K562 (cell line): Measurements from ENCODE around the gene PLXNA3. TPM values are rescaled to one million over a fixed set of nuclear protein-coding genes. Genes with fewer than 3 reads are reported as not detected.

Experiments
- ATAC-seq: fragments of 200-7000 bp; cut with Tn5 transposase; 3 replicates; pipeline ENCODE4 v1.9.1; 2020; ENCODE audit warnings: moderate library complexity
- BruUV-seq: library from RNA; stranded (reverse); fragments of 400-500 nt; replicated peaks from 2 replicates; lab custom pipeline; 2021; lab: Mats Ljungman, UMichigan
- CTCF ChIA-PET: fragments of 300-600 bp; formaldehyde crosslinking; extraction: SDS; loops from one replicate; lab custom pipeline; 2021; ENCODE audit warnings: low intra/inter-chr PET ratio; lab: Yijun Ruan, JAX
- POLR2A ChIA-PET: fragments of 300-600, 350-650 bp; sonication (Branson Sonifier 250); formaldehyde crosslinking; extraction: SDS; loops from one replicate; lab custom pipeline; 2021; ENCODE audit warnings: antibody characterized with exemption, inconsistent platforms; lab: Yijun Ruan, JAX
- DNase-seq, 4 experiments: peaks; one replicate each; pipeline versions ENCODE4 v3.0.0 to v3.0.0-alpha.2; 2011 to 2018; ENCODE audit warnings: low spot score in 3 of 4, mixed read lengths in 3 of 4; ENCODE audit errors: extremely low read depth in 1 of 4
- FAIRE-seq: peaks from 2 replicates; lab custom pipeline; 2011; peaks lifted over from hg19 to GRCh38; lab: Jason Lieb, UNC
- H2AFZ ChIP-seq: 2 replicates; pipeline ENCODE4 v1.6.0; 2011; ENCODE audit warnings: low read depth, low read length, control low read depth, inconsistent platforms
- H3K27ac ChIP-seq: fragments of 200-600 bp; 3 replicates; pipeline ENCODE4 v1.8.0; 2011; ENCODE audit warnings: low read depth, mild to moderate bottlenecking, control low read depth, inconsistent platforms, low read length, moderate library complexity, mixed read lengths; ENCODE audit errors: extremely low read depth
- H3K27me3 ChIP-seq, 2 experiments: fragments of 300-600 bp in 1 of 2; 2 replicates in 1 of 2; 3 replicates in 1 of 2; pipeline versions ENCODE4 v1.6.0 to v1.8.0; 2011; ENCODE audit warnings: inconsistent platforms in 2 of 2, low read length in 2 of 2, mild to moderate bottlenecking in 1 of 2, mixed read lengths in 1 of 2, moderate library complexity in 1 of 2; ENCODE audit not compliant: control insufficient read depth in 2 of 2, insufficient read depth in 2 of 2
- H3K36me3 ChIP-seq: fragments of 300-600 bp; 3 replicates; pipeline ENCODE4 v1.8.0; 2011; ENCODE audit warnings: mild to moderate bottlenecking, low read length, inconsistent platforms; ENCODE audit not compliant: control insufficient read depth, insufficient read depth
- H3K4me1 ChIP-seq, 2 experiments: fragments of 200-600 bp in 1 of 2; replicated peaks in 1 of 2; 2 replicates in 1 of 2; 3 replicates in 1 of 2; pipeline versions ENCODE4 v1.5.1 to v1.8.0; 2011; ENCODE audit warnings: inconsistent platforms in 2 of 2, low read length in 2 of 2, mild to moderate bottlenecking in 1 of 2, mixed read lengths in 1 of 2, moderate library complexity in 1 of 2; ENCODE audit not compliant: control insufficient read depth in 2 of 2, insufficient read depth in 2 of 2
- H3K4me2 ChIP-seq: 2 replicates; pipeline ENCODE4 v1.6.1; 2011; ENCODE audit warnings: low read length, control low read depth, inconsistent platforms, mixed read lengths; ENCODE audit not compliant: insufficient read depth
- H3K4me3 ChIP-seq: fragments of 200-600 bp; sonication (generic), shearing (Covaris generic); 2 replicates; pipeline ENCODE4 v1.5.1; 2016; ENCODE audit warnings: control low read depth, inconsistent platforms
- H3K79me2 ChIP-seq: fragments of 200-600 bp; 3 replicates; pipeline ENCODE4 v1.8.0; 2011; ENCODE audit warnings: low read length, inconsistent platforms; ENCODE audit not compliant: control insufficient read depth, insufficient read depth
- H3K9ac ChIP-seq, 2 experiments: 2 replicates each; pipeline versions ENCODE4 v1.6.0 to v1.6.1; 2011; ENCODE audit warnings: low read depth in 2 of 2, low read length in 2 of 2, control low read depth in 1 of 2, inconsistent platforms in 1 of 2, mild to moderate bottlenecking in 1 of 2, mixed read lengths in 1 of 2; ENCODE audit not compliant: insufficient read depth in 1 of 2
- H3K9me1 ChIP-seq: one replicate; pipeline ENCODE4 v1.6.0; 2011; ENCODE audit warnings: inconsistent platforms, mild to moderate bottlenecking, low read length, moderate library complexity; ENCODE audit not compliant: control insufficient read depth, insufficient read depth
- H3K9me3 ChIP-seq: replicated peaks from 2 replicates; pipeline ENCODE4 v1.5.1; 2011; ENCODE audit warnings: low read depth, low read length, inconsistent platforms; ENCODE audit not compliant: control insufficient read depth, insufficient read depth
- H4K20me1 ChIP-seq: replicated peaks from 2 replicates; pipeline ENCODE4 v1.6.1; 2011; ENCODE audit warnings: low read length, inconsistent platforms, mixed read lengths; ENCODE audit not compliant: control insufficient read depth, insufficient read depth
- CBX2 ChIP-seq: fragments of 200-600 bp; sonication (generic); IDR thresholded peaks from one replicate; pipeline ENCODE4 v1.6.1; 2012; ENCODE audit warnings: mild to moderate bottlenecking, low read length, inconsistent platforms; ENCODE audit not compliant: insufficient read depth, poor library complexity, severe bottlenecking
- ILK ChIP-seq: fragments of 450-650 bp; IDR thresholded peaks from 2 replicates; pipeline ENCODE4 v1.6.1; 2016; ENCODE audit warnings: missing genetic modification characterization, low read depth, mild to moderate bottlenecking, missing compliant biosample characterization, moderate library complexity, borderline replicate concordance
- KDM1A ChIP-seq, 2 experiments: fragments of 450-650 bp; IDR thresholded peaks; 2 replicates each; pipeline ENCODE4 v1.6.1; 2016; ENCODE audit warnings: mild to moderate bottlenecking in 2 of 2
- PHTF2 ChIP-seq: fragments of 250-450 bp; sonication (Bioruptor Pico); IDR thresholded peaks from 2 replicates; pipeline ENCODE4 v1.5.0; 2021; ENCODE audit warnings: mild to moderate bottlenecking
- PML ChIP-seq: IDR thresholded peaks from 2 replicates; pipeline ENCODE4 v1.6.1; 2012; ENCODE audit warnings: low read length, inconsistent platforms
- SAP30 ChIP-seq: fragments of 200-600 bp; sonication (generic); IDR thresholded peaks from 2 replicates; pipeline ENCODE4 v1.6.1; 2012; ENCODE audit warnings: borderline replicate concordance, low read depth, mild to moderate bottlenecking, moderate library complexity, low read length, control low read depth, inconsistent platforms; ENCODE audit not compliant: insufficient read depth, poor library complexity, severe bottlenecking
- TEAD4 ChIP-seq, 2 experiments: sonication (generic) in 1 of 2; formaldehyde crosslinking in 1 of 2; IDR thresholded peaks; 2 replicates each; pipeline versions ENCODE4 v1.6.1 to v1.8.0; 2012 to 2022; ENCODE audit warnings: borderline replicate concordance in 1 of 2, inconsistent platforms in 1 of 2, low read length in 1 of 2, mild to moderate bottlenecking in 1 of 2, missing genetic modification reagents in 1 of 2
- ZNF121 ChIP-seq: sonication (generic); formaldehyde crosslinking; conservative IDR thresholded peaks from 2 replicates; pipeline ENCODE4 v1.8.0; 2022; ENCODE audit warnings: missing genetic modification reagents
- ZNF174 ChIP-seq: fragments of 250-450 bp; sonication (Bioruptor Pico); IDR thresholded peaks from 2 replicates; pipeline ENCODE4 v1.4.0; 2020; ENCODE audit warnings: mild to moderate bottlenecking
- ZNF316 ChIP-seq: fragments of 450-650 bp; IDR thresholded peaks from 2 replicates; pipeline ENCODE4 v1.6.1; 2016
- ZNF77 ChIP-seq: fragments of 250-450 bp; sonication (Bioruptor Pico); IDR thresholded peaks from 2 replicates; pipeline ENCODE4 v1.5.0; 2020
- WGBS: fragments of 100-300 bp; shearing (Covaris generic); methylation state at CpG from one replicate; pipeline ENCODE4 v1.1.6; 2016; ENCODE audit warnings: low coverage, mixed read lengths; ENCODE audit not compliant: insufficient coverage; ENCODE audit errors: missing lambda C conversion rate; 5-methylcytosine and 5-hydroxymethylcytosine counted together
- in situ Hi-C: fragments of 300-500 bp; cut with MboI; formaldehyde crosslinking; loops from 4 replicates; pipeline ENCODE4 v1.15.0; 2018; ENCODE audit warnings: inconsistent platforms, mixed read lengths
- intact Hi-C: fragments of 100-400 bp; cut with micrococcal nuclease; formaldehyde crosslinking; loops from 2 replicates; pipeline ENCODE4 v1.14.2; 2022
- polyA plus RNA-seq, 8 experiments: library from polyadenylated mRNA; depleted of rRNA in 4 of 8; stranded (reverse) in 5 of 8; unstranded in 3 of 8; fragments of >200 nt; fragmentation: Nextera tagmentation in 2 of 8; fragmentation: Illumina TruSeq in 1 of 8; extraction: Ambion mirVana in 2 of 8; extraction: Trizol in 1 of 8; gene quantifications; 2 replicates each; pipeline versions ENCODE4 v1.2.1 to v1.2.3, GENCODE V29; 2011 to 2014; ENCODE audit warnings: inconsistent platforms in 1 of 8, missing spikeins in 1 of 8
- total RNA-seq, 7 experiments: library from RNA; depleted of rRNA in 6 of 7; stranded (reverse); fragments of >200 nt in 6 of 7; fragmentation: Illumina TruSeq in 2 of 7; extraction: Trizol in 2 of 7; gene quantifications; 2 replicates each; pipeline versions ENCODE4 v1.2.1 to v1.2.3, GENCODE V29; 2011 to 2021; ENCODE audit warnings: low replicate concordance in 1 of 7
- TF ChIP-seq, protein P1 (sequence below): IDR thresholded peaks from 3 replicates; pipeline ENCODE4 v1.6.1; 2011; ENCODE audit warnings: borderline replicate concordance, mild to moderate bottlenecking; ENCODE audit not compliant: insufficient read length, insufficient read depth
- TF ChIP-seq, protein P2 (sequence below): IDR thresholded peaks from 2 replicates; pipeline ENCODE4 v1.6.1; 2012; ENCODE audit warnings: low read depth, low read length, improper control_type of control experiment, borderline replicate concordance

Gene PLXNA3
- total and polyA plus RNA-seq, 9 of the 15 experiments (the other 6 are each of a cell fraction or from before 2014, with no cell fraction given) = 0.32 to 47.8 (median 7.5) TPM

DNA sequence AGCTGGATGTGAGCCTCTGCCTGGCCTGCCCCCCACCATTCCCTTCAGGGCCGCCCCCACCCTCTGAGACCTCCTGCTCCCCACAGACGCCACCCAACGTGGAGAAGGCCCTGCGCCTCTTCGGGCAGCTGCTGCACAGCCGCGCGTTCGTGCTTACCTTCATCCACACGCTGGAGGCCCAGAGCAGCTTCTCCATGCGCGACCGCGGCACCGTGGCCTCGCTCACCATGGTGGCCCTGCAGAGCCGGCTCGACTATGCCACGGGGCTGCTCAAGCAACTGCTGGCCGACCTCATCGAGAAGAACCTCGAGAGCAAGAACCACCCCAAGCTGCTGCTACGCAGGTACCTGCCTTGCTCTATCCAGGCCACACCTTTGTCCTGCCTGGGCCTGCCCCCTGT lies 10.1 kb downstream of the PLXNA3 start:
- POLR2A ChIA-PET = interaction anchor here (1.9 kb wide), 1 partner anchor 10 kb away, joined by 4 read pairs; the partner anchor contains the start of gene LAGE3
- WGBS = 96% methylated on average over 11 of the region's 23 CpGs

DNA sequence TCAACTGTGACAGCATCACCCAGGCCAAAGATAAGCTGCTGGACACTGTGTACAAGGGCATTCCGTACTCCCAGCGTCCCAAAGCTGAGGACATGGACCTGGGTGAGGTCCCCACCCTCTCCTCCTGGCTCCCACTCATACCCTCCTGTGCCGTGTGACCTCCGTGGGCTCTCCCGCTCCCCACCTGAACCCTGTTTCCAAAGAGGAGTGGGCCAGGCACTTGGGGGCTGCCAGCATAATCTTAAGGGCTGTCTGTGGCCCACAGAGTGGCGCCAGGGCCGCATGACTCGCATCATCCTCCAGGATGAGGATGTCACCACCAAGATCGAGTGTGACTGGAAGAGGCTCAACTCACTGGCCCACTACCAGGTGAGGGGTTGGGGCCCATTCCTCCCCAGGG lies 11.0 kb downstream of the PLXNA3 start:
- Histone ChIP-seq H3K27ac (no peak overlapping the region), H4K20me1 (no peaks in the 10 kb centered on the region), H3K36me3 (peaks cover 79% of the 10 kb centered on the region; the same call in 2 of the 3 replicates), H3K4me1 (peaks cover 0 to 14% of the 10 kb centered on the region in 2 experiments; a peak in 2 of 5 replicates), H3K9me3 (no peaks in the 10 kb centered on the region), H3K9me1 (no peaks in the 10 kb centered on the region), H2AFZ (no peak overlapping the region), H3K79me2 (no peaks in the 10 kb centered on the region), H3K27me3 (no peaks in the 10 kb centered on the region), H3K9ac (no peak overlapping the region), H3K4me3 (no peak overlapping the region), H3K4me2 (no peak overlapping the region)
- intact Hi-C loops = no loop called here
- in situ Hi-C loops = no loop called here
- FAIRE-seq (no peak), ATAC-seq (no peak), DNase-seq (no peak)
- 84% methylated on average over 8 of the region's 9 CpGs for WGBS
- CTCF ChIA-PET = no interaction called here
- no TSS peak for BruUV-seq
- POLR2A ChIA-PET = no interaction called here
- TF ChIP-seq ZNF77 = no peak
- no peak for TF ChIP-seq ILK
- no peak for TF ChIP-seq PHTF2 (CRISPR knock-in tag)
- no peak for TF ChIP-seq ZNF121 (CRISPR knock-in tag)
- TF ChIP-seq CBX2 = no peak
- no peak for TF ChIP-seq KDM1A (IDR thresholded peaks at IDR 0.05)
- no peak for TF ChIP-seq PML
- no peak for TF ChIP-seq TEAD4 (IDR thresholded peaks at IDR 0.05; ENCODE audit: low read length)
- no peak for TF ChIP-seq TEAD4 (CRISPR knock-in tag; IDR thresholded peaks at IDR 0.05; ENCODE audit: borderline replicate concordance)
- TF ChIP-seq, protein P1, sequence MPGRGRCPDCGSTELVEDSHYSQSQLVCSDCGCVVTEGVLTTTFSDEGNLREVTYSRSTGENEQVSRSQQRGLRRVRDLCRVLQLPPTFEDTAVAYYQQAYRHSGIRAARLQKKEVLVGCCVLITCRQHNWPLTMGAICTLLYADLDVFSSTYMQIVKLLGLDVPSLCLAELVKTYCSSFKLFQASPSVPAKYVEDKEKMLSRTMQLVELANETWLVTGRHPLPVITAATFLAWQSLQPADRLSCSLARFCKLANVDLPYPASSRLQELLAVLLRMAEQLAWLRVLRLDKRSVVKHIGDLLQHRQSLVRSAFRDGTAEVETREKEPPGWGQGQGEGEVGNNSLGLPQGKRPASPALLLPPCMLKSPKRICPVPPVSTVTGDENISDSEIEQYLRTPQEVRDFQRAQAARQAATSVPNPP = no peak
- no peak for TF ChIP-seq ZNF316
- TF ChIP-seq ZNF174 (CRISPR knock-in tag) = no peak

More for the DNA sequence above, 10.1 kb downstream of the PLXNA3 start:
- TF ChIP-seq, protein P2, sequence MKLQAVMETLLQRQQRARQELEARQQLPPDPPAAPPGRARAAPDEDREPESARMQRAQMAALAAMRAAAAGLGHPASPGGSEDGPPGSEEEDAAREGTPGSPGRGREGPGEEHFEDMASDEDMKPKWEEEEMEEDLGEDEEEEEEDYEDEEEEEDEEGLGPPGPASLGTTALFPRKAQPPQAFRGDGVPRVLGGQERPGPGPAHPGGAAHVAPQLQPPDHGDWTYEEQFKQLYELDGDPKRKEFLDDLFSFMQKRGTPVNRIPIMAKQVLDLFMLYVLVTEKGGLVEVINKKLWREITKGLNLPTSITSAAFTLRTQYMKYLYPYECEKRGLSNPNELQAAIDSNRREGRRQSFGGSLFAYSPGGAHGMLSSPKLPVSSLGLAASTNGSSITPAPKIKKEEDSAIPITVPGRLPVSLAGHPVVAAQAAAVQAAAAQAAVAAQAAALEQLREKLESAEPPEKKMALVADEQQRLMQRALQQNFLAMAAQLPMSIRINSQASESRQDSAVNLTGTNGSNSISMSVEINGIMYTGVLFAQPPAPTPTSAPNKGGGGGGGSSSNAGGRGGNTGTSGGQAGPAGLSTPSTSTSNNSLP = no peak
- no peak for TF ChIP-seq SAP30
- no peak for TF ChIP-seq ZNF316
- peaks cover 0 to 13% of the 10 kb centered on the region in 2 experiments; a peak in 2 of 5 replicates for H3K4me1 ChIP-seq
- in situ Hi-C loops = no loop called here
- DNase-seq (no peak), ATAC-seq (no peak), FAIRE-seq (no peak)
- H3K9me1 ChIP-seq = no peaks in the 10 kb centered on the region
- peaks cover 83% of the 10 kb centered on the region; the same call in 2 of the 3 replicates for H3K36me3 ChIP-seq
- no peaks in the 10 kb centered on the region for H3K9me3 ChIP-seq
- BruUV-seq = no TSS peak
- no peak overlapping the region for H3K9ac ChIP-seq
- H4K20me1 ChIP-seq = no peaks in the 10 kb centered on the region
- no peaks in the 10 kb centered on the region for H3K27me3 ChIP-seq
- no peak overlapping the region for H3K27ac ChIP-seq
- intact Hi-C loops = no loop called here
- no peak overlapping the region for H3K4me2 ChIP-seq
- H3K79me2 ChIP-seq = no peaks in the 10 kb centered on the region
- CTCF ChIA-PET = no interaction called here
- H3K4me3 ChIP-seq = no peak overlapping the region
- no peak overlapping the region for H2AFZ ChIP-seq
